ENCODE results near the gene TAX1BP1.

The TAX1BP1 gene

GRCh38 chr7:27756298-27756697 lies 16.3 kb downstream of the TAX1BP1 start:
- Histone ChIP-seq H3K4me1 (ENCODE audit: control insufficient read depth, insufficient read depth, low read depth, low read length) (no peaks in the 10 kb centered on the region), H2AFZ (ENCODE audit: low read depth, low read length) (no peak overlapping the region), H3K9me3 (ENCODE audit: control insufficient read depth, low read length) (no peaks in the 10 kb centered on the region), H3K4me3 (ENCODE audit: insufficient read depth in 1 of 2, low read depth in 1 of 2, low read length in 2 of 2) (no peak overlapping the region), H2BK15ac (ENCODE audit: low read depth, poor library complexity, severe bottlenecking) (no peak overlapping the region), H3K23ac (ENCODE audit: low read length in 2 of 2) (no peak overlapping the region), H3K4ac (ENCODE audit: low read depth in 1 of 2, low read length in 2 of 2) (no peak overlapping the region), H3K9ac (ENCODE audit: low read length) (no peak overlapping the region), H4K91ac (ENCODE audit: low read length) (no peak overlapping the region), H2BK12ac (ENCODE audit: low read length in 2 of 2) (no peak overlapping the region), H4K8ac (ENCODE audit: low read length) (no peak overlapping the region), H3K27me3 (ENCODE audit: control insufficient read depth in 1 of 2, insufficient read depth in 1 of 2, low read length in 2 of 2) (no peaks in the 10 kb centered on the region), H3K36me3 (ENCODE audit: control insufficient read depth in 1 of 2, insufficient read depth in 2 of 2, low read depth in 1 of 2, low read length in 2 of 2) (peaks cover 0 to 85% of the 10 kb centered on the region in 2 experiments), H3K4me2 (ENCODE audit: low read length, poor library complexity, severe bottlenecking) (no peak overlapping the region), H3K27ac (ENCODE audit: low read length, poor library complexity, severe bottlenecking) (no peak overlapping the region), H3K14ac (ENCODE audit: low read length in 2 of 2) (no peak overlapping the region), H3K79me1 (replicated peaks; ENCODE audit: low read length, poor library complexity, severe bottlenecking) (peaks cover 3% of the 10 kb centered on the region), H3K18ac (ENCODE audit: low read depth in 1 of 2, low read length in 2 of 2) (no peak overlapping the region), H2BK120ac (ENCODE audit: low read depth, low read length) (no peak overlapping the region), H2BK5ac (ENCODE audit: low read depth, low read length, poor library complexity, severe bottlenecking) (no peak overlapping the region), H2AK5ac (ENCODE audit: low read length, severe bottlenecking) (no peak overlapping the region)
- no peak for DNase-seq

- no peak overlapping the region for H2BK15ac ChIP-seq (ENCODE audit: low read depth, poor library complexity, severe bottlenecking)
- 100% methylated on average over 1 of the region's 1 CpG for WGBS
- no peak overlapping the region for H2BK5ac ChIP-seq (ENCODE audit: low read depth, low read length, poor library complexity, severe bottlenecking)
- no peaks in the 10 kb centered on the region for H3K4me1 ChIP-seq (ENCODE audit: control insufficient read depth, insufficient read depth, low read depth, low read length)
- H2AK5ac ChIP-seq (ENCODE audit: low read length, severe bottlenecking) = no peak overlapping the region
- no peaks in the 10 kb centered on the region for H3K27me3 ChIP-seq (ENCODE audit: control insufficient read depth in 1 of 2, insufficient read depth in 1 of 2, low read length in 2 of 2)
- H3K4ac ChIP-seq (ENCODE audit: low read depth in 1 of 2, low read length in 2 of 2) = no peak overlapping the region
- no peak overlapping the region for H2BK12ac ChIP-seq (ENCODE audit: low read length in 2 of 2)
- no peaks in the 10 kb centered on the region for H3K9me3 ChIP-seq (ENCODE audit: control insufficient read depth, low read length)
- H4K91ac ChIP-seq (ENCODE audit: low read length) = no peak overlapping the region
- H3K4me3 ChIP-seq (ENCODE audit: insufficient read depth in 1 of 2, low read depth in 1 of 2, low read length in 2 of 2) = no peak overlapping the region
- DNase-seq = no peak
- H3K23ac ChIP-seq (ENCODE audit: low read length in 2 of 2) = no peak overlapping the region
- no peak overlapping the region for H4K8ac ChIP-seq (ENCODE audit: low read length)
- H3K79me1 ChIP-seq (replicated peaks; ENCODE audit: low read length, poor library complexity, severe bottlenecking) = peaks cover 2% of the 10 kb centered on the region
- peaks cover 3 to 66% of the 10 kb centered on the region in 2 experiments for H3K36me3 ChIP-seq (ENCODE audit: control insufficient read depth in 1 of 2, insufficient read depth in 2 of 2, low read depth in 1 of 2, low read length in 2 of 2)
- no peak overlapping the region for H3K9ac ChIP-seq (ENCODE audit: low read length)
- H3K4me2 ChIP-seq (ENCODE audit: low read length, poor library complexity, severe bottlenecking) = no peak overlapping the region
- H2AFZ ChIP-seq (ENCODE audit: low read depth, low read length) = no peak overlapping the region
- no peak overlapping the region for H3K27ac ChIP-seq (ENCODE audit: low read length, poor library complexity, severe bottlenecking)
- no peak overlapping the region for H3K18ac ChIP-seq (ENCODE audit: low read depth in 1 of 2, low read length in 2 of 2)
- no peak overlapping the region for H2BK120ac ChIP-seq (ENCODE audit: low read depth, low read length)
- H3K14ac ChIP-seq (ENCODE audit: low read length in 2 of 2) = no peak overlapping the region
Measured at GRCh38 chr7:27759491-27759890, 19.5 kb downstream of the TAX1BP1 start.

GRCh38 chr7:27762062-27762461 lies 22.1 kb downstream of the TAX1BP1 start:
- Histone ChIP-seq H4K8ac (ENCODE audit: low read length) (no peak overlapping the region), H3K79me1 (replicated peaks; ENCODE audit: low read length, poor library complexity, severe bottlenecking) (peaks cover 5% of the 10 kb centered on the region)

GRCh38 chr7:27763983-27764508 lies 24.1 kb downstream of the TAX1BP1 start:
- Histone ChIP-seq H3K4me2 (ENCODE audit: low read length, poor library complexity, severe bottlenecking) (no peak overlapping the region), H3K14ac (ENCODE audit: low read length in 2 of 2) (no peak overlapping the region), H2BK12ac (ENCODE audit: low read length in 2 of 2) (no peak overlapping the region), H3K18ac (ENCODE audit: low read depth in 1 of 2, low read length in 2 of 2) (no peak overlapping the region), H3K9me3 (ENCODE audit: control insufficient read depth, low read length) (no peaks in the 10 kb centered on the region), H4K91ac (ENCODE audit: low read length) (no peak overlapping the region), H3K36me3 (ENCODE audit: control insufficient read depth in 1 of 2, insufficient read depth in 2 of 2, low read depth in 1 of 2, low read length in 2 of 2) (peaks cover 5 to 42% of the 10 kb centered on the region in 2 experiments), H3K27me3 (ENCODE audit: control insufficient read depth in 1 of 2, insufficient read depth in 1 of 2, low read length in 2 of 2) (no peaks in the 10 kb centered on the region), H3K4me1 (ENCODE audit: control insufficient read depth, insufficient read depth, low read depth, low read length) (no peaks in the 10 kb centered on the region), H2BK15ac (ENCODE audit: low read depth, poor library complexity, severe bottlenecking) (no peak overlapping the region), H2BK120ac (ENCODE audit: low read depth, low read length) (no peak overlapping the region), H2AK5ac (ENCODE audit: low read length, severe bottlenecking) (no peak overlapping the region), H3K4ac (ENCODE audit: low read depth in 1 of 2, low read length in 2 of 2) (no peak overlapping the region), H2AFZ (ENCODE audit: low read depth, low read length) (no peak overlapping the region), H3K79me1 (replicated peaks; ENCODE audit: low read length, poor library complexity, severe bottlenecking) (peaks cover 5% of the 10 kb centered on the region), H3K27ac (ENCODE audit: low read length, poor library complexity, severe bottlenecking) (no peak overlapping the region), H3K23ac (ENCODE audit: low read length in 2 of 2) (no peak overlapping the region), H3K9ac (ENCODE audit: low read length) (no peak overlapping the region), H2BK5ac (ENCODE audit: low read depth, low read length, poor library complexity, severe bottlenecking) (no peak overlapping the region), H3K4me3 (ENCODE audit: insufficient read depth in 1 of 2, low read depth in 1 of 2, low read length in 2 of 2) (no peak overlapping the region), H4K8ac (ENCODE audit: low read length) (no peak overlapping the region)
- DNase-seq = peak; percentile 16
- 100% methylated on average over 1 of the region's 2 CpGs for WGBS

More at GRCh38 chr7:27762062-27762461, 22.1 kb downstream of the TAX1BP1 start:
- Histone ChIP-seq H3K27ac (ENCODE audit: low read length, poor library complexity, severe bottlenecking) (no peak overlapping the region), H3K4ac (ENCODE audit: low read depth in 1 of 2, low read length in 2 of 2) (no peak overlapping the region), H3K4me2 (ENCODE audit: low read length, poor library complexity, severe bottlenecking) (no peak overlapping the region), H3K18ac (ENCODE audit: low read depth in 1 of 2, low read length in 2 of 2) (no peak overlapping the region), H3K23ac (ENCODE audit: low read length in 2 of 2) (no peak overlapping the region), H3K9ac (ENCODE audit: low read length) (no peak overlapping the region), H2BK15ac (ENCODE audit: low read depth, poor library complexity, severe bottlenecking) (no peak overlapping the region), H2BK120ac (ENCODE audit: low read depth, low read length) (no peak overlapping the region), H3K27me3 (ENCODE audit: control insufficient read depth in 1 of 2, insufficient read depth in 1 of 2, low read length in 2 of 2) (no peaks in the 10 kb centered on the region), H2AFZ (ENCODE audit: low read depth, low read length) (no peak overlapping the region), H3K14ac (ENCODE audit: low read length in 2 of 2) (no peak overlapping the region), H2BK5ac (ENCODE audit: low read depth, low read length, poor library complexity, severe bottlenecking) (no peak overlapping the region), H3K4me3 (ENCODE audit: insufficient read depth in 1 of 2, low read depth in 1 of 2, low read length in 2 of 2) (no peak overlapping the region), H4K91ac (ENCODE audit: low read length) (no peak overlapping the region), H3K9me3 (ENCODE audit: control insufficient read depth, low read length) (no peaks in the 10 kb centered on the region), H3K4me1 (ENCODE audit: control insufficient read depth, insufficient read depth, low read depth, low read length) (no peaks in the 10 kb centered on the region), H2BK12ac (ENCODE audit: low read length in 2 of 2) (no peak overlapping the region), H2AK5ac (ENCODE audit: low read length, severe bottlenecking) (no peak overlapping the region), H3K36me3 (ENCODE audit: control insufficient read depth in 1 of 2, insufficient read depth in 2 of 2, low read depth in 1 of 2, low read length in 2 of 2) (peaks cover 5 to 57% of the 10 kb centered on the region in 2 experiments)
- WGBS = no CpG with 5 or more reads among the region's 1 CpG
- no peak for DNase-seq

All from mesenchymal stem cell (in vitro differentiated cells and primary cell).